Mesendoderm (in vitro differentiated cells): ENCODE results near the gene TNS1.

Source experiments
- DNase-seq: peaks from one replicate; pipeline ENCODE4 v3.0.0; 2013
- H2AK5ac ChIP-seq: 2 replicates; pipeline ENCODE4 v1.6.1; 2013; ENCODE audit warnings: low read length, inconsistent platforms
- H2BK120ac ChIP-seq: 2 replicates; pipeline ENCODE4 v1.6.1; 2013; ENCODE audit warnings: low read depth, mild to moderate bottlenecking, low read length, moderate library complexity, mixed read lengths
- H2BK15ac ChIP-seq: replicated peaks from 2 replicates; pipeline ENCODE4 v1.6.1; 2013; ENCODE audit warnings: low read depth, mild to moderate bottlenecking, moderate library complexity
- H2BK5ac ChIP-seq: 2 replicates; pipeline ENCODE4 v1.6.1; 2013; ENCODE audit warnings: low read length, inconsistent platforms
- H3K18ac ChIP-seq: 2 replicates; pipeline ENCODE4 v1.6.1; 2013; ENCODE audit warnings: mild to moderate bottlenecking, low read length, mixed read lengths
- H3K23ac ChIP-seq: one replicate; pipeline ENCODE4 v1.6.1; 2013; ENCODE audit warnings: low read length
- H3K27ac ChIP-seq: 2 replicates; pipeline ENCODE4 v1.5.1; 2013; ENCODE audit warnings: low read depth, mild to moderate bottlenecking, inconsistent platforms, low read length, moderate library complexity
- H3K27me3 ChIP-seq: 2 replicates; pipeline ENCODE4 v1.6.1; 2013; ENCODE audit warnings: low read length, control low read depth, mild to moderate bottlenecking, inconsistent platforms; ENCODE audit not compliant: insufficient read depth, poor library complexity
- H3K36me3 ChIP-seq: 2 replicates; pipeline ENCODE4 v1.6.1; 2013; ENCODE audit warnings: low read length, inconsistent platforms; ENCODE audit not compliant: control insufficient read depth, insufficient read depth
- H3K4ac ChIP-seq: one replicate; pipeline ENCODE4 v1.6.1; 2013; ENCODE audit warnings: low read depth, mild to moderate bottlenecking, low read length, moderate library complexity
- H3K4me1 ChIP-seq: 2 replicates; pipeline ENCODE4 v1.6.1; 2013; ENCODE audit warnings: low read depth, low read length, inconsistent platforms; ENCODE audit not compliant: control insufficient read depth
- H3K4me2 ChIP-seq: 2 replicates; pipeline ENCODE4 v1.6.1; 2013; ENCODE audit warnings: low read length
- H3K4me3 ChIP-seq: 2 replicates; pipeline ENCODE4 v1.5.1; 2013; ENCODE audit warnings: mild to moderate bottlenecking, low read length
- H3K56ac ChIP-seq: one replicate; pipeline ENCODE4 v1.6.1; 2013; ENCODE audit warnings: low read length
- H3K79me1 ChIP-seq: 2 replicates; pipeline ENCODE4 v1.6.1; 2013; ENCODE audit warnings: low read length, inconsistent platforms
- H3K79me2 ChIP-seq: 2 replicates; pipeline ENCODE4 v1.6.1; 2013; ENCODE audit warnings: mild to moderate bottlenecking, low read length; ENCODE audit not compliant: control insufficient read depth, insufficient read depth
- H3K9ac ChIP-seq: 2 replicates; pipeline ENCODE4 v1.6.1; 2013; ENCODE audit warnings: low read length, inconsistent platforms
- H4K5ac ChIP-seq: one replicate; pipeline ENCODE4 v1.6.1; 2013; ENCODE audit warnings: low read length
- H4K8ac ChIP-seq: one replicate; pipeline ENCODE4 v1.6.1; 2013; ENCODE audit warnings: low read depth, mild to moderate bottlenecking, control low read depth, low read length, moderate library complexity
- WGBS: extraction: QIAGEN DNeasy Blood & Tissue Kit; methylation state at CpG from one replicate; pipeline ENCODE4 v1.1.7; 2013; ENCODE audit warnings: low lambda C conversion rate, missing lambda C conversion rate; ENCODE audit not compliant: insufficient coverage; ENCODE audit errors: extremely low coverage; 5-methylcytosine and 5-hydroxymethylcytosine counted together

TNS1 gene

GRCh38 chr2:217851191-217852020, 151.4 kb downstream of the TNS1 start:
- Histone ChIP-seq H3K4ac (no peak overlapping the region), H2BK120ac (no peak overlapping the region), H4K5ac (no peak overlapping the region), H2BK5ac (no peak overlapping the region), H3K18ac (no peak overlapping the region), H2BK15ac (no peak overlapping the region), H2AK5ac (no peak overlapping the region), H3K4me3 (no peak overlapping the region), H3K23ac (no peak overlapping the region), H3K27ac (no peak overlapping the region), H3K79me1 (no peaks in the 10 kb centered on the region), H3K9ac (no peak overlapping the region), H3K4me1 (no peaks in the 10 kb centered on the region), H4K8ac (no peak overlapping the region), H3K56ac (no peak overlapping the region), H3K79me2 (no peaks in the 10 kb centered on the region), H3K4me2 (no peak overlapping the region), H3K27me3 (no peaks in the 10 kb centered on the region), H3K36me3 (no peaks in the 10 kb centered on the region)
- no CpG with 5 or more reads among the region's 2 CpGs for WGBS
- no peak for DNase-seq

- no peak overlapping the region for H2BK15ac ChIP-seq
- H2AK5ac ChIP-seq = no peak overlapping the region
- H3K4me1 ChIP-seq = no peaks in the 10 kb centered on the region
- no peaks in the 10 kb centered on the region for H3K36me3 ChIP-seq
- H4K8ac ChIP-seq = no peak overlapping the region
- H3K79me1 ChIP-seq = no peaks in the 10 kb centered on the region
- H3K56ac ChIP-seq = no peak overlapping the region
- no peak overlapping the region for H2BK5ac ChIP-seq
- no CpG with 5 or more reads among the region's 9 CpGs for WGBS
- no peak for DNase-seq
- no peak overlapping the region for H3K23ac ChIP-seq
- no peak overlapping the region for H3K18ac ChIP-seq
- no peak overlapping the region for H3K4me2 ChIP-seq
- H4K5ac ChIP-seq = no peak overlapping the region
- no peak overlapping the region for H3K4me3 ChIP-seq
- H3K27ac ChIP-seq = no peak overlapping the region
- H3K4ac ChIP-seq = no peak overlapping the region
- H2BK120ac ChIP-seq = no peak overlapping the region
- no peaks in the 10 kb centered on the region for H3K27me3 ChIP-seq
- no peaks in the 10 kb centered on the region for H3K79me2 ChIP-seq
- no peak overlapping the region for H3K9ac ChIP-seq
Measured at GRCh38 chr2:217849154-217849975, 153.4 kb downstream of the TNS1 start.

- H2BK120ac ChIP-seq = no peak overlapping the region
- no peaks in the 10 kb centered on the region for H3K79me2 ChIP-seq
- H3K27me3 ChIP-seq = no peaks in the 10 kb centered on the region
- no peak overlapping the region for H2BK15ac ChIP-seq
- no peak overlapping the region for H4K8ac ChIP-seq
- no peak overlapping the region for H3K4me3 ChIP-seq
- H2BK5ac ChIP-seq = no peak overlapping the region
- H2AK5ac ChIP-seq = no peak overlapping the region
- no CpG with 5 or more reads among the region's 27 CpGs for WGBS
- H3K36me3 ChIP-seq = no peaks in the 10 kb centered on the region
- no peak overlapping the region for H3K23ac ChIP-seq
- H3K79me1 ChIP-seq = no peaks in the 10 kb centered on the region
- no peaks in the 10 kb centered on the region for H3K4me1 ChIP-seq
- DNase-seq = no peak
- H3K18ac ChIP-seq = no peak overlapping the region
- no peak overlapping the region for H3K4ac ChIP-seq
- no peak overlapping the region for H3K9ac ChIP-seq
- no peak overlapping the region for H3K27ac ChIP-seq
- H4K5ac ChIP-seq = no peak overlapping the region
- H3K56ac ChIP-seq = no peak overlapping the region
- no peak overlapping the region for H3K4me2 ChIP-seq
Measured at GRCh38 chr2:217848351-217848957, 154.3 kb downstream of the TNS1 start.

- Histone ChIP-seq H4K8ac (no peak overlapping the region), H3K79me1 (no peaks in the 10 kb centered on the region), H4K5ac (no peak overlapping the region), H3K27me3 (no peaks in the 10 kb centered on the region), H2BK15ac (no peak overlapping the region), H3K4me1 (no peaks in the 10 kb centered on the region), H3K27ac (no peak overlapping the region), H3K4ac (no peak overlapping the region), H2BK120ac (no peak overlapping the region), H3K18ac (no peak overlapping the region), H3K56ac (no peak overlapping the region), H3K4me2 (no peak overlapping the region), H3K79me2 (no peaks in the 10 kb centered on the region), H2AK5ac (no peak overlapping the region), H3K36me3 (no peaks in the 10 kb centered on the region), H3K9ac (no peak overlapping the region), H2BK5ac (no peak overlapping the region), H3K23ac (no peak overlapping the region), H3K4me3 (no peak overlapping the region)
- no peak for DNase-seq
- no CpG with 5 or more reads among the region's 20 CpGs for WGBS
Measured at GRCh38 chr2:217847552-217848350, 155.0 kb downstream of the TNS1 start.

- Histone ChIP-seq H3K9ac (no peak overlapping the region), H2AK5ac (no peak overlapping the region), H3K4me3 (no peak overlapping the region), H2BK120ac (no peak overlapping the region), H3K4me2 (no peak overlapping the region), H3K36me3 (no peaks in the 10 kb centered on the region), H2BK5ac (no peak overlapping the region), H2BK15ac (no peak overlapping the region), H4K5ac (no peak overlapping the region), H3K79me2 (no peaks in the 10 kb centered on the region), H3K56ac (no peak overlapping the region), H3K79me1 (no peaks in the 10 kb centered on the region), H3K4me1 (no peaks in the 10 kb centered on the region), H3K27me3 (no peaks in the 10 kb centered on the region), H3K4ac (no peak overlapping the region), H3K27ac (no peak overlapping the region), H3K18ac (no peak overlapping the region), H4K8ac (no peak overlapping the region), H3K23ac (no peak overlapping the region)
- no peak for DNase-seq
- no CpG with 5 or more reads among the region's 2 CpGs for WGBS
Measured at GRCh38 chr2:217847115-217847514, 155.7 kb downstream of the TNS1 start.
